ENCODE results near the gene LMNB1. TPM values are rescaled to one million over a fixed set of nuclear protein-coding genes. Genes with fewer than 3 reads are reported as not detected.
A peak's percentile ranks its signal among the peaks of the same experiment; 100 is the strongest.
"Not testable (repeated sequence)": the region's sequence is repeated elsewhere in the genome, so short reads cannot be mapped to it uniquely, and the experiment has no call there.

The LMNB1 gene
- total RNA-seq, 2 donors from 2014 or later = 58.0 to 216 TPM

DNA sequence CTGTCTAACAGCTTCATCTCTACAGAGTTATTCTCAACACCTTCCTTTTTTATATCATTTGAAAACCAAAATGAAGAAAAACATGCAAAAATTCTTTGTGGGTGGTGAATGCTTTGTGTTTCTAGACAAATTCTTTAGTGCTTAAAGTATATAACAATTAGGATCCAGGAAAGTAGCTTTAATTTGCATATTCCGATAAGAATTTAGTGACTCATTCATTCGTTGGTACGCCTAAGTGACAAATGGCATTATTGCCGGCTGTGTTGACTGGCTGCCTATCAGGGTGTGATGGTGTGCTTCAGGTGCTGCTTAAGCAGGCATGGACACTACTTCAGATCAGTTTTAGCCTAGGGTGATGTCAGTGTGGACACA lies 35.2 kb downstream of the LMNB1 start:
- Histone ChIP-seq H3K4me3 (no peak overlapping the region), H3K27me3 (no peaks in the 10 kb centered on the region), H3K9ac (ENCODE audit: low read depth in 2 of 2, low read length in 2 of 2) (no peak overlapping the region), H3K4me1 (no peaks in the 10 kb centered on the region), H3K36me3 (peaks cover 6% of the 10 kb centered on the region), H3K27ac (peak overlapping the region; percentile 41), H3K9me3 (no peaks in the 10 kb centered on the region)
- TF ChIP-seq, protein P1, sequence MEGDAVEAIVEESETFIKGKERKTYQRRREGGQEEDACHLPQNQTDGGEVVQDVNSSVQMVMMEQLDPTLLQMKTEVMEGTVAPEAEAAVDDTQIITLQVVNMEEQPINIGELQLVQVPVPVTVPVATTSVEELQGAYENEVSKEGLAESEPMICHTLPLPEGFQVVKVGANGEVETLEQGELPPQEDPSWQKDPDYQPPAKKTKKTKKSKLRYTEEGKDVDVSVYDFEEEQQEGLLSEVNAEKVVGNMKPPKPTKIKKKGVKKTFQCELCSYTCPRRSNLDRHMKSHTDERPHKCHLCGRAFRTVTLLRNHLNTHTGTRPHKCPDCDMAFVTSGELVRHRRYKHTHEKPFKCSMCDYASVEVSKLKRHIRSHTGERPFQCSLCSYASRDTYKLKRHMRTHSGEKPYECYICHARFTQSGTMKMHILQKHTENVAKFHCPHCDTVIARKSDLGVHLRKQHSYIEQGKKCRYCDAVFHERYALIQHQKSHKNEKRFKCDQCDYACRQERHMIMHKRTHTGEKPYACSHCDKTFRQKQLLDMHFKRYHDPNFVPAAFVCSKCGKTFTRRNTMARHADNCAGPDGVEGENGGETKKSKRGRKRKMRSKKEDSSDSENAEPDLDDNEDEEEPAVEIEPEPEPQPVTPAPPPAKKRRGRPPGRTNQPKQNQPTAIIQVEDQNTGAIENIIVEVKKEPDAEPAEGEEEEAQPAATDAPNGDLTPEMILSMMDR (IDR thresholded peaks at IDR 0.05) = no peak
- DNase-seq = no peak
- intact Hi-C loops (cut with DNase I) = no loop called here

DNA sequence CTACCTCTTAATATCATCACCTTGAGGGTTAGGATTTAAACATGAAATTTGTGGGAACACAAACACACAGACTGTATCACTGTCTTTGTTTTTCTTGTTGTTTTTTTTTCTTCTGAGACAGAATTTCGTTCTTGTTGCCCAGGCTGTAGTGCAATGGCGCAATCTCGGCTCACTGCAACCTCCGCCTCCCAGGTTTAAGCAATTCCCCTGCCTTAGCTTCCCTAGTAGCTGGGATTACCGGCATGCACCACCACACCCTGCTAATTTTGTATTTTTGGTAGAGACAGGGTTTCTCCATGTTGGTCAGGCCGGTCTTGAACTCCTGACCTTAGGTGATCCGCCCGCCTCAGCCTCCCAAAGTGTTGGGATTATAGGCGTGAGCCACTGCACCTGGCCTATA lies 36.9 kb downstream of the LMNB1 start:
- intact Hi-C loops (cut with DNase I); H3K4me1 ChIP-seq; H3K4me3 ChIP-seq; H3K9me3 ChIP-seq; DNase-seq; H3K9ac ChIP-seq (ENCODE audit: low read depth in 2 of 2, low read length in 2 of 2); H3K27me3 ChIP-seq; H3K27ac ChIP-seq; H3K36me3 ChIP-seq: not testable (repeated sequence)

DNA sequence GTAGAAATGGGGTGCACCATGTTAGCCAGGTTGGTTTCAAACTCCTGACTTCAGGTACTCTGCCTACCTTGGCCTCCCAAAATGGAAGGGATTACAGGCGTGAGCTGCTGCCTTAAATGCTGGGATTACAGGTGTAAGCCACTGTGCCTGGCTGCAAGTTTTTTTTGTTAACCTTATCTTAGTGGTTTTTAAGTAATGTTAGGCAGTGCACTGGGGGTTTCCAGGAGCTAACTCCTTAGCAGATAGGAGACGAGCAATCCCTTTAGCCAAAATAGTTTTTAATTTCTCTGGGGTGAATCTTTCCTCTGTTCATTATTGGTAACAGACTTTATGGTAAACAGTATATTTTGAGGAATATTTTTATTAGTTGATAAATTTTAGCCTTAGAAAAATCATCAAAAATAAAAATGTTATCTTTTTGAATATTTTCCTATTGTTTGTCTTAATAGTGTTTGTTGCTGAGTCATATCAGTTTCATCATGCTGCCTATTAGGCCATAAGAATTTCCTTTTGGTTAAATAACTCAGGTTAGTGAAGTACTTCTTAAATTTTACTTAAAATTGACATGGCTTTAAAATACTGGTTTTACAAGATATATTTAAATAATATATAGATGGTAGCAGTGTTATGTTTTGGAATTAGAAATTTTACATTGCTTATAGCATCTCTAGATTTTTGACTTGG lies 37.9 kb downstream of the LMNB1 start:
- H3K27ac ChIP-seq = no peak overlapping the region
- H3K9me3 ChIP-seq = no peaks in the 10 kb centered on the region
- H3K4me3 ChIP-seq = no peak overlapping the region
- H3K4me1 ChIP-seq = no peaks in the 10 kb centered on the region
- no peaks in the 10 kb centered on the region for H3K27me3 ChIP-seq
- TF ChIP-seq, protein P1 (IDR thresholded peaks at IDR 0.05) = no peak
- no peak for DNase-seq
- peaks cover 6% of the 10 kb centered on the region for H3K36me3 ChIP-seq
- intact Hi-C loops (cut with DNase I) = no loop called here
- H3K9ac ChIP-seq (ENCODE audit: low read depth in 2 of 2, low read length in 2 of 2) = no peak overlapping the region

DNA sequence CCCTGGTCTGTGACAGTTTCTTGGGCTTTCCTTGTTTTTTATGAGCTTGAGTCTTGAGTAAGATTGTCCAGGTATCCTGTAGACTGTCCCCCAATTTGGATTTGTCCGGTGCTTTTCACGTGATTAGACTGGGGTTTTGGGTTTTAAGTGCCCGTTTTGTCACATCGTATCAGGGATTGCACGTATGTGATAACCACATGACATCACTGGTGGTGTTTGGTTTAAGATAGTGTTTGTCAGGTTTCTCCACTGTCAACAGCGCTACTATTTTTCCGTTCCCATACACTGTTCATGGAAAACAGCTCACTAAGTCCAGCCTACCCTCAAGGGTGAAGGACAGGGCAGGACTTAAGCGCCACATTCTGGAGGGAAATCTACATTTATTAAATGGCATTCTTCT lies 39.7 kb downstream of the LMNB1 start:
- Histone ChIP-seq H3K36me3 (peaks cover 6% of the 10 kb centered on the region), H3K27me3 (no peaks in the 10 kb centered on the region), H3K4me1 (no peaks in the 10 kb centered on the region), H3K27ac (no peak overlapping the region), H3K9me3 (no peaks in the 10 kb centered on the region), H3K4me3 (no peak overlapping the region), H3K9ac (ENCODE audit: low read depth in 2 of 2, low read length in 2 of 2) (no peak overlapping the region)
- no peak for DNase-seq
- TF ChIP-seq, protein P1 (IDR thresholded peaks at IDR 0.05) = no peak
- intact Hi-C loops (cut with DNase I) = no loop called here

DNA sequence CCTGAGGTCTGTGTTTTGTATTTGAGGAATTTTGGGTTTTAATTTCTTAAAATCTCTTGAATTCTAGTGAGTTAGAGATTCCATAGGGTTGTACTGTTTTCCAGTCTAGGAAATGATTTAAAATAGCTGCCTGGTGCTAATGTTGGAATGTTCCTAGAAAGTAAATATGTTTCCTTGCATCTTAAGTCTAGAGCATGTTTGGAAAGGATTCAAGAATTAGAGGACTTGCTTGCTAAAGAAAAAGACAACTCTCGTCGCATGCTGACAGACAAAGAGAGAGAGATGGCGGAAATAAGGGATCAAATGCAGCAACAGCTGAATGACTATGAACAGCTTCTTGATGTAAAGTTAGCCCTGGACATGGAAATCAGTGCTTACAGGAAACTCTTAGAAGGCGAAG lies 41.8 kb downstream of the LMNB1 start:
- Histone ChIP-seq H3K36me3 (no peaks in the 10 kb centered on the region), H3K9me3 (no peaks in the 10 kb centered on the region), H3K27me3 (no peaks in the 10 kb centered on the region), H3K9ac (ENCODE audit: low read depth in 2 of 2, low read length in 2 of 2) (no peak overlapping the region), H3K4me1 (no peaks in the 10 kb centered on the region), H3K4me3 (no peak overlapping the region), H3K27ac (no peak overlapping the region)
- TF ChIP-seq, protein P1 (IDR thresholded peaks at IDR 0.05) = no peak
- no peak for DNase-seq
- intact Hi-C loops (cut with DNase I) = no loop called here

DNA sequence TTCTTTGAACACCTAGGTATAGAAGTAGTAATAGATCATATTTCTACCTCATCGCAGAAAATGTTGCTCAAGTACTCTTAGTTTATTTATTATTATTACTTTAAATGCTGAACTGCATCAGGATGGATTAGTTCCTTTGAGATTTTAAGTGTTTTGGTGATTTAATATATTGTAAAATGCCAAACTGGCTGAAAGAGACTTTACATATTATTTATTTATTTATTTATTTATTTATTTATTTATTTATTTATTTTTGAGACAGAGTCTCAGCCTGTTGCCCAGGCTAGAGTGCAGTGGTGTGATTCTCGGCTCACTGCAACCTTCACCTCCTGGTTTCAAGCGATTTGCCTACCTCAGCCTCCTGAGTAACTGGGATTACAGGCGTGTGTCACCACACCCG lies 42.3 kb downstream of the LMNB1 start:
- intact Hi-C loops (cut with DNase I) = no loop called here
- Histone ChIP-seq H3K9me3 (no peaks in the 10 kb centered on the region), H3K27me3 (no peaks in the 10 kb centered on the region), H3K27ac (no peak overlapping the region), H3K4me1 (no peaks in the 10 kb centered on the region), H3K4me3 (no peak overlapping the region), H3K9ac (ENCODE audit: low read depth in 2 of 2, low read length in 2 of 2) (no peak overlapping the region), H3K36me3 (no peaks in the 10 kb centered on the region)
- DNase-seq = no peak
- TF ChIP-seq, protein P1 (IDR thresholded peaks at IDR 0.05) = no peak
